DLD1 (cell line): ENCODE data around the gene ATG13.

ENCODE experiments used
- in situ Hi-C: cut with HindIII; loops from 2 replicates; pipeline ENCODE4 v1.10.0; 2017; ENCODE audit warnings: low sequenced_read_pairs

Gene ATG13

DNA sequence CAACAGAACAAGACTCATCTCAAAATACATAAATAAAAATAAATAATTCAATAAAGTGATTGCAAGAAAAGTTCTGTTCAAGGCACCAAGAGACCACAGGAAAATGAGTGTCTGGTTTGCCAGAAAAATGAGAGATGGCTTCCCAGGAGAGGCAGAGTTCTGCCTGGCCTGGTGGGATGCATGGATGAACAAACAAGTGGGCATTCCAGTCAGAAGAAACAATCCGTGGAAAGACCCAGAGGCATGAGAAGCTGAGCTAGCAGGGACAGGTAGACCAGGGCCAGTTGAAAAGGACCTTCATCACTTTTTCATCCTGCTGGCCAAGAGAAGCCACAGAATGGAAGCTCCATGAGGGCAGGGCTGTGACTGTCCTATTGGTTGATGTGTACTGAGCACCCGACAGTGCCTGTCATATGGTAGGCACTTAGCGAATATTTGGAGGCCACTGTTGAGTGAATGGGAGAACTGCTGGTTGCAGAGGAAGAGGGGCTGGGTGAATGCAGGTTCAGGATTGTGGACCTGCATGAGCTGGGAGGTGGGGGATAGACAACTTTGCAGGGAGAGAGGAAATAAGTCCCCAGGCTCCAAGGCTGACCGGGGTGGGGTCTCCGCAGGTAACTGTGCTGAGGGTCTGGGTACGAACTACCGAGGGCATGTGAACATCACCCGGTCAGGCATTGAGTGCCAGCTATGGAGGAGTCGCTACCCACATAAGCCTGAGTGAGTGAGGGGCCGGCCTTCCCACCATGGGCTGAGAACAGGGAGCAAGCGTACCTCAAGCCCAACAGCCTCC is 105.4 kb downstream of the ATG13 start:
- in situ Hi-C loops: no loop called here

DNA sequence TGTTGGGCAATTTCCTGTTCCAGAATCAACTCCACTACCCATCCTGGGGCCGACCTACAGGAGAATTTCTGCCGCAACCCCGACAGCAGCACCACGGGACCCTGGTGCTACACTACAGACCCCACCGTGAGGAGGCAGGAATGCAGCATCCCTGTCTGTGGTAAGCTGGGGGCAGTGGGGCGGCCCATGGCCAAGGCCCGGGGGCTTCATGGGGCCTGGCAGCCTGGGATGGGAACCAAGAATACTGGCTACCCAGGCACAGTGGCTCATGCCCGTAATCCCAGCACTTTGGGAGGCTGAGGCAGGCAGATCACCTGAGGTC is 106.0 kb downstream of the ATG13 start:
- in situ Hi-C loops: no loop called here

DNA sequence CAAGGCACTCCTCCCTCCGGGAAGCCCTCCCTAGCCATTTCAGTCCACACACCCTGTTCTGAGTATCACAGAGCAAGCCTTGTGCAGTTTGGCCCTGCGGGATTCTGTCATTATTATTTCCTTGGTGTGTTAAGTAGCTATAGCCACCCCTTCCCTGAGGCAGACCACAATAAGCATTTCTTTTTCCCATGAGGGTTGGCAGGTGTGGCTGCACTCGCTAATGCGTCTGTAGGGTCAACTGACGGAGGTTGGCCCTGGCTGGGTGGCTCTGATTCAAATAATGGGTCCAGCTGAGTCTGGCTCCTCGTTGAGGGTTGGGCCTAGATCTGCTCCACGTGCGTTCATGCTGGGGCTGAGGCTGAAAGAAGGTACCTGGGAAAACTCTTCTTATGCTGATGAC is 106.7 kb downstream of the ATG13 start:
- in situ Hi-C loops: no loop called here
